ENCODE measurements around the gene EML4. TPM values are rescaled to one million over a fixed set of nuclear protein-coding genes. Genes with fewer than 3 reads are reported as not detected.

The EML4 gene
- total RNA-seq, 1 donor from 2014 or later = 59.5 TPM

DNA sequence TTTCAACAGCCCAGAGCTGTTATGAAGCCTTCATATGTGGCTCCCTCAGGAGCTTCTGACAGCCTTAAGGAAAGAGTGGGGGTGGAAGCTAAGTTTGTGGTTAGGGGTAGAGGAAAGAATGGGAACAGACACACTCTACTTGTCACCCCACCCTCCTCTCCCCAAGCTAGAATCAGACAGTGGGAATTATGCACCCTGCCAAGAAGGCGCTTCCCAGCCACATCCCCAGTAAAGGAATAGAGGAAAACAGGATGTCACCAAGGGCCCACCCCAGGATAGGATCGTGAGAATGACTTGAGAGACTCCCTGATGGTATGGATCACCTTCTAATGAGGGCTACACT is 32.4 kb upstream of the EML4 start:
- DNase-seq (ENCODE audit: low spot score) = no peak
- ATAC-seq = no peak
- intact Hi-C loops (cut with DNase I) = no loop called here

DNA sequence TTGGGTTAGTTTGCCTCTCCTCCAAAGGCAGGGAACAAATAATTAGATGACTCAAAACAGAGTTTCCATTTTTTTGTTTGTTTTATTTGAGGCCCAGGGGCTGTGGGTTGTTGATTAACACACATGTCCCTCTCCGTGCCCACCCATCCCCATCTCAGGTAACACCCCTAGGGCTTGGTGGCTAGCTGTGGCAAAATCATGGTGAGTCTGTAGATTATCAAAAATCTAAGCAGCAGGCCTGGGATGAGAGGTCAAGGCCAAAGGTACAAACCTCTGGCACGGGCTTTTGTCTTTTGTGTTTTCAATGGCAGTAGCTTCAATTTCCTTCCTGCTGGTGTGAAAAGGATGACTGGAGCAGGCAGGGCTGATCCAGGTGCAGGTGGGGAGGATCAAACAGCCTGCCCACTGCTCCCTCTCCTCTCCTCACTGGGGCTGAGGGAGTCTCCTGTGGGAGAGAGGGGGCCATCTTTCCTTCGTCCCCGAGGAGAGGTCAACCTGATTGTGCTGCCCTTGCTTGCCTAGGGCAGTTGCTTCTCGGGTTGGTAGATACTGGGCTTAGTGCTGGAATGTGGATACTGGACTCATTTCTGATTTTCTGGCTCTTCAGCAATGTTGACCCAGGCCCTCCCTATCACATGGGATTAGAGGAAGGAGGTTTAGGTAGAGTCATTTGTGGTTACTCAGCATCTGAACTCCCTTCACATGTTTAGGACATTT is 31.9 kb upstream of the EML4 start:
- intact Hi-C loops (cut with DNase I) = no loop called here
- no peak for DNase-seq (ENCODE audit: low spot score)
- ATAC-seq = no peak

DNA sequence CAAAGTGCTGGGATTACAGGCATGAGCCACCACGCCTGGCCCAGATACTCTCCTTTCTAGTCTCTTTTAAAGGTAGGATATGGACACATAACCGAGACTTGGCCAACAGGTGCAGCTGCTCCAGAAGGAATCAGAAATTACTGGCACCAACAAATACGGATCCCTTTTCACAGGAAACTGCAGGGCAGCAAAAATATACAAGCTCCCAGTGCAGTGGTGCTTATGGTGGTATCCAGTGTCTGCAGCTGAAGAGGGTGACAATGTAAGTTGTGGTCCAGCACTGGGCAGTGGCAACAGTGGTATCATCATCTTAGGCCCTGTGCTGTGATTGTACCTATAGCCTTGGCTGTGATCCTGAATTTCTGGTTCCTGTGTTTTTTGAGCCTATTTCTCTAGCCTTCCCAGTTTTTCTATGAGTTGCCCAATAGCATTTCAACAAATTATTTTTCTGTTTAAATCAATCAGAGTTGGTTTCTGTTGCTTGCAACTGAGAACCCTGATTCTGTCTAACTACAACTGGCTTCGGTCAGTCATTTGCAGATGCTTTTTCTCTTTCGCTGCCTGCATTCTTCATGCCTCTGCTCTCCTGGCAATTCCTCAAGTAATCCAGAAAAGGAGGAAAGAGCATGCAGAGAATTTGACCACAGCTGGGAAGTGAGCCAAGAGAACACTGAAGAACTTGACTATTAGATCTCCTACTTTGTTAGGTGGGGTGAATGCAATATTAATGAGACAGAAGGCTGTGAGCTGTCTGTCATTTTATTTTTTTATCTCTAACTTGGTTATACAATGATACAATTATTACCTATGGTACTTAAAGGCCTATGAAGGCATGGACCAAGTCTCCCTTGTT is 30.8 kb upstream of the EML4 start:
- DNase-seq (ENCODE audit: low spot score) (peak; percentile 68), ATAC-seq (peak; percentile 41)
- intact Hi-C loops (cut with DNase I) = no loop called here

DNA sequence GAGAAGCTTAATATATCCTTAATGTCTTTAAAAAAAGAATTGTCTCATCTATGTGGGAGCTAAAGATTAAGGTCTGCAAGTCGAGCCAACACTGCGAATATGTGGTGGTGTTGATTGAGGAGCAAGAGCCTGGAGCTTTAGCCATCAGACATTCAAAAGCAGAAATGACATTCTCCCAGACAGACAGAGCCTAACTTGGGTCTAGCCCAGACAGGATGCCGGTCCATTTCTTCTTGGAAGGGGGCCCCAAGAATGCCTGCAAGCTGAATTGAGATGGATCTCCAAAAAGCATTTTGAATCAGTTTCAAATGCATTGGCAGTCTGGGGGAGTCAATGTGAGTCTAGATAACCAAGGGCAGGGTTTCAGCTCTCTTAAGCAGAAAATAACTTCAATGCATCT is 30.1 kb upstream of the EML4 start:
- intact Hi-C loops (cut with DNase I) = no loop called here
- no peak for ATAC-seq
- no peak for DNase-seq (ENCODE audit: low spot score)

DNA sequence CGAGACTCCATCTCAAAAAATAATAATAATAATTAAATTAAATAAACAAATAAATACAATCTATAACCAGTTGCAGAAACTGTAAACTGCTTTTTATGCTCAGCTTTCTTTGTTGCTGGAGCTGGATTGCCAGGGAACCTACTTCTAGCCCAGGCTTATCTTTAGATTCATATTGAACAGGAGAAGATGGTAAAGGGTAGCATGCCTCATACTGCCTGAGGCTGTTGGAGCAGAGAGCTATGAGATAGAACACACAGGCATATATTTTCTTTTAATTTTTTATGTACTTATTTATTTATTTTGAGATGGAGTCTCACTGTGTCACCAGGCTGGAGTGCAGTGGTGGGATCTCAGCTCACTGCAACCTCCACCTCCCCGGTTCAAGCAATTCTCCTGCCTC is 28.7 kb upstream of the EML4 start:
- DNase-seq (ENCODE audit: low spot score) (no peak), ATAC-seq (no peak)
- intact Hi-C loops (cut with DNase I) = no loop called here

DNA sequence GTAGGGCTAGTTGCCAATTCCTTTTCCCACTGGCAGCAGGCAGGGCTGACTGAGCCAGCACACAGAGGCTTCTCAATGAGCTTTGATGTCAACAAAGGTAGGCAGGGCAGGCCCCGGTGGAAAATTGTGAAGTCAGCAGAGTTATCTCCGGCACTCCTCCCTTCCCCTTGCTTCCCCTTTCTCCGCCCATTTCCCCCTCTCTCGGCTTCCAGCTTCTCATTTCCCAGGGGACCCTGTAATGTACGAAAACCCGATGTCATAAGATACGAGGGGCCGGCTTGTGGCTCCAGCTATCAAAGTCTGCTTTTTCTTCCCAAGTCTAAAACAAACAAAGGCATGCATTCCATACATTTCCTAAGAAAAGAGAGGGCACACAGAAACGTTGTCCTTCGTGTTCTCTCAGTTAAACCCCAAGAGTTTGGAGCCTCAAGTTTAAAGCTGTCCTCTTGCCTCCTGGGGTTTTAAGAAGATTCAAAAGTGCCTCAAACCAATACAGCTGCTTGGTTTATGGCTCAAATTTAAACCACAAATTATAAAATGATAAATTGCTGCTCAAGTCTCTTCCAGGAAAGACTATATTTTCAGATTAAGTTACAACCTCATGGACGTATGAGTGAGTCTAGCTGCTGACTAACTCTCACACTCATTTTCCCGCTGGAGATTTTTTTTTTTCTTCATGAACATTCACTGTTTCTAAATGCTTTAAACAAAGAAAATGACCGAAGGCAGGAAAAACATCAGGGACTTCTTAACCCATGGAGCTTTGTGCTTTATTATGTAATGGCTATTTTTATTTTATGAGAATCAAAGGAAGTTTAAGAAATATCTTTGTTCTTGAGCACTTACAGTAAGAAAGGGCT is 27.2 kb upstream of the EML4 start:
- DNase-seq (ENCODE audit: low spot score) (peak; percentile 81), ATAC-seq (peak; percentile 91)

DNA sequence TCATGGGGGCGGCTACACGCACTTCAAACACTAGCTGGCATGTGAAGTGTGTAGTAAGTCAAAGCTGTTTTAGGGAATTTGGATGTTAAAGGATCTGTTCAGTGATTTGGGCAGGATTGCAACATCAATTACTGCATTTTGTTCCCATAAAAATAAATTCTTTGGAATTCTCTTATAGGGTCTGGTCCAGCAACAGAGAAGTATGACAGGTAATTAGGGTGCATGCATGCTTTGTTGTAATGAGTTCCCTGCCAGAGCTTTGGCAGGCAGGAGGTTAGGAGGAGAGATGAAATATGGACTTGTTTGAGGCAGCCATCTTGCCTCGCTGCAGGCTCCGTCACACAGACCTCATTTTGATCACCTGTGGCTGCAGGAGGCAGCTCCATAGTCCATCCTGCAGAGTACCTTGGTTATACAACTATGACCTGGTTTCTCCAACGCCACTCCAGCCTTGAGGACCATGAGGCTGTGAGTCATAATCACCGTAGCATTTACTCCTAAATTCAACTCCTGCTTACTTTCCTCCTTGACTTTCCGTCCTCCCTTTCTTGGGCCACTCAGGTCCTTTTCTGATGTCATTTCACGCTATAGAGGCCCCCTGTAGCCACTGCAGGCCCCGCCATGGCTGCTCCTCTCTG is 26.5 kb upstream of the EML4 start:
- ATAC-seq (peak; percentile 21), DNase-seq (ENCODE audit: low spot score) (no peak)
- intact Hi-C loops (cut with DNase I) = no loop called here

More for the DNA sequence above, 27.2 kb upstream of the EML4 start:
- intact Hi-C loops (cut with DNase I) = no loop called here

DNA sequence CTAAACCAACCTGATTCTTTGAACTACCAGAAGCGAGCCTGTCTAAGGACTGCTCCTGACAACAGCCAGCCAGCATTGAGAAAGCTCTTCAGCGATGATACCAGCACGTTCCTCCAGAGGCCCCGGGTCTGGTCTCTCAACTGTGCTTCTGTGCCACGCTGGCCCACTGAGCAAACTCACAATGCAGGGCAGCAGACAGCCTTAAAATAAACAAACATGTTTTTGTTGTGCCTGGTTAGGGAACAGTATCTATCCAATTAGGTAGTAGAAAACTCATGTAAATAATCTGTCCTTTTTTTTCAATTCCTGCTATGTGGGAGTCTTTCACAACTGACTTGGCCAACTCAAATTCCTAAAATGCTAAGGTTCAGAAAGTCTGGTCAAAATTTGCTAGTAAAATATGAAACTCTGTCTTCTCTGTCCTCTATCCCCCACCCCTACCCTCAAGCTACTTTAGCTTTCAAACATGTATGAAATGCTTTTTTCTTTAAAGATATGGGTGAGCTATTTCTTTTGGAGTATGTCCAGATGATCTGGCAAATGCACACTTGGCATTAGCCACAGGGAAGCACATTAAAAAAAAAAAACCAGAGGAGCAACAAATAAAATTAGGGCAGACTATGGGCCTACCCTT is 21.4 kb upstream of the EML4 start:
- ATAC-seq = peak; percentile 80
- intact Hi-C loops (cut with DNase I) = no loop called here

DNA sequence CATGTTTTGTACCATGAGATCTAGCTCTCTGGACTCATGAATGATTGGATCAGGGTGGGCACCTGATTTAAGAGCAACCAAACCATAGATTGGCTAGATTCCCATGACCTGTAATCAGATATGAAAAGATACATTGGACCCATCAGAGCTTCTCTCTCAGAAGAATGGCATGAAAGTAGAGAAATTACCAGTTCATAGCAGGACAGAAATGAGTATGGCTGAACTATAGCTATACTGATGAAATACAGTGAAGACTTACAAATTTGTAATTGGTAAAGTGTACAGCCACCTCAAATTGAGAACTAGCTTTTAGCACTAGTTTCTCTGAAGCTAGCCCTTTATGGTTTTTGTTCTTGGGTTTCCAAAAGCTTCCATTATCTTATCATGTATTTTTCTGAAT is 19.0 kb upstream of the EML4 start:
- DNase-seq (ENCODE audit: low spot score) = no peak
- intact Hi-C loops (cut with DNase I) = no loop called here
- ATAC-seq = no peak

More for the DNA sequence above, 21.4 kb upstream of the EML4 start:
- no peak for DNase-seq (ENCODE audit: low spot score)

DNA sequence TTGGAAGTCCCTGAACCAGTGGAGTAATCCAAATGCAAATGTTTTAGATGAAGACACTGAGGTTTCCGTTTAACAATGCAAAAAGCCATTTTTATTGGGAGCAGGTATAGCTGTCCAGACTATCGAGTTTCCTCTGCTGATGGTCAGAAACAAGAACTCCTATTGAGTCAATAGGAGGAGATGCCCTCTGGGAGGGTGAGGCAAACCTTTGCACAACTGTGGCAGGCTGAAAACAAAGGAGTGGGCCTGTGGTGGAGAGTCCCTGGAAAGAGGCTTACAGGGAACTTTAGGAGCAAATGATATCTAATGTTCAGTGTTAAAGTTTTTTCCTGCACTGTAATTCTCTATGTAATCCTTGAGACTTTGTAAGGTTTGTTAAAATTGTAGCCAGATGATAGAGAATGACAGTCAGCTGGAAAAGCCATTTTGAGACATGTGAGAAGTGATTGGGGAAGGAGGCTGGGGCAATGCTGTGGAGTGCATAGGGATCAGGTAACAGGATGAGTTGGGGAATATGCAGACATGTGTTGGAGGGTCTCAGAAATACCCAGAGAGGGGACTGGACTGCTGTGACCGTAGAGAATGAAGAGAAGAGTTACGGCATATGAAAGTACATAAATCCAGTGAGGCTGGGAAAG is 15.1 kb upstream of the EML4 start:
- ATAC-seq (no peak), DNase-seq (ENCODE audit: low spot score) (no peak)
- intact Hi-C loops (cut with DNase I) = no loop called here

DNA sequence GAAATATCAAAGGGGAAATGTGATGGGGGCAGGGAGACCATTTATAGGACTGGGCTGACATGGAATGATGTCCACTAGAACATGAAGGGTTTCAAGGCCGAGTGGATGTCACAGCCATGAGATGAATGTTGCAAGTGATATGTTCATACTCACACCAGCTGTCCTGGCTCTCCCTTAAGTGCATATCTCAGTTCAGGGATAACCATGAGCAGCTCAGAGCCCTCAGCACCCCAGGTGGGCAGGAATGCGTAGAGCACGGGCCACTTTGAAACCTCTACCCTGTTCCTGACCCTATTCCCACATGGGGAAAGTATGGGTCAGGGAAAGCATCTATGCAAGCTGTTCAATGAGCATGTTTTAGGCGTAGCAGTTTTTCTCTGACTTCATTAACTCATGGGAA is 12.4 kb upstream of the EML4 start:
- intact Hi-C loops (cut with DNase I) = no loop called here
- ATAC-seq (no peak), DNase-seq (ENCODE audit: low spot score) (no peak)

DNA sequence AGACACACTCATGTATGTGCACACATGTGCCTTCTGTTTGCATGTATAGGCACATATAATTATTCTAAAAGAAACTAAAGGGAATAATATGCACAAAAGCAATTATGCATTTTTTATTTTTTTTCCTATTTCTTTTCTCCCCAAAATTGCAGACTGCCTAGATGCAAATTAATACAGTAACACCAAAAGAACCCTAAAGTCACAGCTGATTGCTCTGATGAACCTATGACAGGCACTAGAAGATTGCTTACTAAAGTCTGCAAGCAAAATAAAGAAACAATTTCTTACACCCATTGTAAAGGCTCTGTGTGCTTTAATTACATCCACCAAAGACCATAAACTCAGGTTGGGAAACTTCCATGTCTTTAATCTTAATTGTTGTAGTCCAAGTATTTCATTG is 7.7 kb upstream of the EML4 start:
- intact Hi-C loops (cut with DNase I) = no loop called here
- DNase-seq (ENCODE audit: low spot score) (no peak), ATAC-seq (no peak)

DNA sequence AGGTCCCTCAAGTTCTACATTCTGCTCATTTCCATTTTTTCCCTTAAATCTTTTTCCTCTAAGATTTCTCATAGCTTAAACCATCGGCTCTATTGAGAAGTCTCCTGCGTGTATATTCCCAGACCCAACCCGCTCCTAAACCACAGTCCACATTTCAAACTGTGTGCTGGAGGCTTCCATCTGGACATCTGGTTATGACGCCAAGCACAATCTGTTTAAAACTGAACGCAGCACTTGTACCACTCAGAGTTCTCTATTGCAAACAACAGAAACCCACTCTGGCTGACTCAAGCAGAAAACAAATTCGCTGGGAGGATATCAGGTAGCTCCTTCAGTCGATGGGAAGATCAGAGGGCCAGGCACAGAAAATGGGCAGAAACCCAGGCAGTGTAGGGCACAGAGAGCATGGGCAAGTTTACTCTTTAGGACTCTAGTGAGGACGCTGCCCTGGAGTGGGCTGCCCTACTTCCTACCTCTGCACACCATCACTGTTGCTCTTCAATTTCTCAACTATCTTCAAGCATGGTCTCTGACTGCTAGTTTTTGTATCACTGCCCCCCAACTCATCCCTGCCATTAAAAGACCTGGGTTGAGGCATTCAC is 5.6 kb upstream of the EML4 start:
- intact Hi-C loops (cut with DNase I) = no loop called here
- DNase-seq (ENCODE audit: low spot score) = no peak
- ATAC-seq = peak; percentile 65

DNA sequence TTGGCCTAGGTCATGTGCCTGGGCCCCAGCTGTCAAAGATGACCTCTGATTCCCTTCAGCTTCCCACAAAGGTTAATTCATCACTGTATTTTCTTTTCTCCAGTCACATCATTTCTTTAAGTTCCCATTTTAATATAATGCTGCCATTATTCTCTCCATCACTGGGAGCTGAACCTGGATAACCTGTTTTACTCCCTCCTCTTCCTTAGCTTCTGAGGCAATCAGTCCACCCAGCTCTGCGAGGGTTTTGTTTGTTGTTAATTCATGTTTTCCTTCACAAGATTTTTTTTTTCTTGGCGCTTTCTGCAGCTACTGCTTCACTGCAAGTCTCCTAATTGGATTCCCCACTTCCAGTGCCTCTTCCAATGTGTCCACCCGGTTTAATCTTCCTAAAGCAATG is 5.1 kb upstream of the EML4 start:
- no peak for ATAC-seq
- intact Hi-C loops (cut with DNase I) = no loop called here

DNA sequence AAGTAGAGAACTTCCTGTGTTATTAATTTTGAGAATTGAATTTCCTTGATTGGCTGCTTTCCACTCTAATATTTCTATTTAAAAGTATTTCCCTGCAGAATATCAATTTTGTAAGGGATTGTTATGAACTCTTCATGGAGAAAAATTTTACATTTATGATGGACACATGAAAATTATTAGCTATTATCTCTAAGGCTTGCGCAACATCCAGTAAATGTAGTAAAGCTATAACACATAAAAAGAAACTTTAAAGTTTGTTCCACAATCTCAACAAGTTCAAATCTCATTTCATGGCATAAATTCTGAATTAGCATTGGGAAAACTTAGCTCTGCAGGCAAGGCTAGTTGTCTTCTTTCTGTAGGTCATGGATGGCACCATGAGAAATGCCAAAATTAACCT is 4.2 kb upstream of the EML4 start:
- no peak for ATAC-seq
- DNase-seq (ENCODE audit: low spot score) = no peak
- intact Hi-C loops (cut with DNase I) = no loop called here

More for the DNA sequence above, 5.1 kb upstream of the EML4 start:
- no peak for DNase-seq (ENCODE audit: low spot score)

DNA sequence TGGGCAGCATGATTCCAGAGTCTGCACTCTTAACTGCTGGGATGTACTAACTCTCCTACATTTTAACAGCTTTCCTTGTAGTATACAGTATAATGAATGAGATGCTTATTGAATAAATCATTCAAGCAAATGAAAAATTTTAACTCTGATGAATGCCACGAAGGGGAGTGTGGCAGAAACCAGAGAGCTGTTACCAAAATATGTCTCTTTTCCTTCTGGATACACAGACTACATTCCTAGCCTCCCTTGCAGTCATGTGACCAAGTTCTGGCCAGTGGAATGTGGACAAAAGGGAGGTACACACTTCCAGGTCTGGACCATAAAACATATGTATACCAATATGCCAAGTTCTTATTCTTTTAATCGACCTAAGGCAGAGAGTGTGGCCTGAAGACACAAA is 1.7 kb upstream of the EML4 start:
- DNase-seq (ENCODE audit: low spot score) (no peak), ATAC-seq (no peak)
- intact Hi-C loops (cut with DNase I) = no loop called here

DNA sequence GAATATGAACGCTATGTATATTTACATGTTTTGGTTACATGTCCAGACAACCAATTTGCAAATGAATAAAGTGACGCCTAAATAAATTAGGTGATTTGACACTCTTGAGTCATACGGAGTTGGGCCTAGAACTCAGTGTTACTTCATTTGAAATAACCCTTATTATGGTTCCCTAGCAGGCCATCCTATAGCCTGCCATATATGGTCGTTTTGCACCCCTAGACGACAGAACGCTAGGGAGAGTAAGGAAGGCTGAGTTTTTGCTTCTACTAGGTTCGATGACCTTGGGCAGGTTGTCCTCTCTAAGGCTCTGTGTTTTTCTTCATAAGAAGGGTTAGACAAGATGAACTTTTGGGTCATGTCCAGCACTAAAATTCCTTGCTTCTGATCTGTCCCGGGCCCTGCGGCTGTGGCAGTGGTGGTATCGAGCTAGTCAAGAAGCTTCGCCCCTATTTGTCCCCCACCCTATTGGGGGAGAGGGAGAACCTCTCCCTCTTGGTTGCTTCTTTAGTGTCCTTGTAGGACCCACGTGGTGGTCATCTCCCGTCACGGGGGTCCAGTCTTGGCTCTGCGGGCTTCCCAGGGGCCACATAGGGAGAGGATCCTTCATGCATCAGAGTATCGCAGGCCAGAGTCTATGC is 574 bp upstream of the EML4 start:
- intact Hi-C loops (cut with DNase I) = no loop called here
- DNase-seq (ENCODE audit: low spot score) = no peak
- no peak for ATAC-seq
